ENCODE results near the gene TPRG1L.

GRCh38 chr1:3581296-3582036 lies 43.3 kb upstream of the TPRG1L start:
- TF ChIP-seq ZNF302 (tag by site-specific recombination; IDR thresholded peaks at IDR 0.05; ENCODE audit: low read depth) (no peak), TCF7L2 (IDR thresholded peaks at IDR 0.05; ENCODE audit: borderline replicate concordance, low read depth, low read length) (no peak), ZNF280C (tag by site-specific recombination; IDR thresholded peaks at IDR 0.05) (no peak), ZNF239 (tag by site-specific recombination; IDR thresholded peaks at IDR 0.05) (no peak), ZNF785 (tag by site-specific recombination; IDR thresholded peaks at IDR 0.05) (no peak), CTCF (tag by site-specific recombination; IDR thresholded peaks at IDR 0.05) (no peak), ZNF558 (tag by site-specific recombination; IDR thresholded peaks at IDR 0.05) (no peak), ZNF449 (tag by site-specific recombination; IDR thresholded peaks at IDR 0.05) (no peak), REPIN1 (tag by site-specific recombination; IDR thresholded peaks at IDR 0.05; ENCODE audit: low read depth) (no peak), KLF9 (tag by site-specific recombination; IDR thresholded peaks at IDR 0.05; ENCODE audit: low read depth) (no peak), ZNF19 (tag by site-specific recombination; IDR thresholded peaks at IDR 0.05; ENCODE audit: low read depth) (no peak), ZNF426 (tag by site-specific recombination; IDR thresholded peaks at IDR 0.05) (no peak)
